ENCODE measurements around the gene TENM4. TPM values are rescaled to one million over a fixed set of nuclear protein-coding genes. Genes with fewer than 3 reads are reported as not detected.

TENM4 gene
- total and polyA plus RNA-seq, 2 of the 8 experiments (the other 6 are each of a cell fraction or from before 2014, with no cell fraction given), result 3.5 to 7.2 TPM

DNA sequence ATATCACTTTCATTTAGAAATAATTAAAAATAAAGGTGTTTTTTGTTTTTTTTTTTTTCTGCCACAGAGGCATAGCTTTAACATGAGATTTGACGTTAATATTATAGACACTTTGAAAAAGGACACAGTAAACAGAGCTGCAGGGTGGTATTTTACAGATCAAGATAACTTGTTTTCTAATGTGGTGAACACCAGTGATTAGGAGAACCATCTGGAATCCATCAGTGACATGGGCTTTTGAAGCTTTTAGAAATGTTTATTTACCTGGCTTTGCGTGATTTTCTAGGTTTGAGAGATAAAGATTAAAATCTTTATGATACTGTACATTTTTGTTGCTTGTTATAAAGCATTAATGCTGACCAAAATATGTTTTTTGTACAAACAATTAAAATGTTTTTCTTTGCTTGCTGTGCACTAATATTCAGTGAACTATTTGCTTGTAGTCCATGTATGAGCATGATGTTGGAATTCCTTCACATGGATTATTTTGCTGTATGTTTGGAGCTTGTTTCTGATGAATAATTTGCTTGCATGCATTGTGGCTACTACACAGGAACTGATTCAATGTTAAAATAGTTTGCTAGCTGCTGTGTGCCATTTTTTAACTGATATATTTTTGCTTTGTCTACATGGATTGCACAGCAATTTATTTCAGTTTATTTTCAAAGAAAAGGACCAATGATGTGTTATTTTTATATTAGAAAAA is 514.0 kb downstream of the TENM4 start:
- H3K56ac ChIP-seq (replicated peaks; ENCODE audit: insufficient read length, low read depth, low read length), result no peak overlapping the region
- no peak overlapping the region for H2BK20ac ChIP-seq (ENCODE audit: low read length)
- peaks cover 8 to 22% (median 18%) of the 10 kb centered on the region in 4 experiments; a peak in 6 of 7 replicates for H3K4me1 ChIP-seq (replicated peaks in 1 of 4; ENCODE audit: control insufficient read depth in 3 of 4, insufficient read depth in 4 of 4, low read length in 3 of 4)
- H3K79me2 ChIP-seq (ENCODE audit: control insufficient read depth in 1 of 2, insufficient read depth in 2 of 2, low read length in 2 of 2), result no peaks in the 10 kb centered on the region
- no peaks in the 10 kb centered on the region for H3K9me3 ChIP-seq (ENCODE audit: insufficient read depth in 2 of 2, low read depth in 1 of 2, low read length in 1 of 2)
- FAIRE-seq, result no peak
- POLR2A ChIA-PET (ENCODE audit: partially characterized antibody), result no interaction called here
- H3K36me3 ChIP-seq (ENCODE audit: control insufficient read depth in 2 of 4, insufficient read depth in 4 of 4, low read length in 3 of 4), result no peaks in the 10 kb centered on the region
- no peak for DNase-seq (ENCODE audit: low read depth in 1 of 2, low spot score in 2 of 2)
- no peak overlapping the region for H2AK5ac ChIP-seq (ENCODE audit: low read depth, low read length)
- H3K27me3 ChIP-seq (replicated peaks in 1 of 4; ENCODE audit: control insufficient read depth in 3 of 4, extremely low read depth in 1 of 4, insufficient read depth in 3 of 4, low read length in 3 of 4), result peaks cover 22 to 46% (median 44%) of the 10 kb centered on the region in 4 experiments
- H4K5ac ChIP-seq (ENCODE audit: insufficient read length, low read depth, low read length), result no peak overlapping the region
- no peak overlapping the region for H3K4me3 ChIP-seq (ENCODE audit: extremely low read depth in 1 of 4, insufficient read depth in 2 of 4, low read depth in 3 of 4, low read length in 4 of 4)
- no peaks in the 10 kb centered on the region for H3K79me1 ChIP-seq (ENCODE audit: low read depth, low read length)
- H2BK120ac ChIP-seq (replicated peaks; ENCODE audit: low read depth, low read length), result no peak overlapping the region
- no peak overlapping the region for H3K18ac ChIP-seq (ENCODE audit: extremely low read depth, low read length)
- no peak overlapping the region for H3K14ac ChIP-seq (ENCODE audit: insufficient read length)
- no peak overlapping the region for H3K27ac ChIP-seq (ENCODE audit: low read depth, low read length)
- H2BK5ac ChIP-seq (ENCODE audit: low read depth, low read length), result no peak overlapping the region
- no peak overlapping the region for H3K4me2 ChIP-seq (ENCODE audit: insufficient read depth in 1 of 2, low read depth in 2 of 2, low read length in 2 of 2)
- H3K9ac ChIP-seq (replicated peaks in 1 of 4; ENCODE audit: extremely low read depth in 1 of 4, low read depth in 3 of 4, low read length in 3 of 4), result no peak overlapping the region
- CTCF ChIA-PET (ENCODE audit: partially characterized antibody), result interaction anchor here (0.7 to 3.1 kb wide), 4 partner anchors 31 to 211 kb away, joined by 3 to 10 read pairs (median 3); no protein-coding TSS in a partner anchor
- H3K23me2 ChIP-seq (ENCODE audit: low read depth, low read length), result no peaks in the 10 kb centered on the region
- H2AFZ ChIP-seq (ENCODE audit: low read length), result no peak overlapping the region
- 87% methylated on average over 2 of the region's 2 CpGs; no CpG with 5 or more reads in 1 of the 2 experiments for WGBS, 2 experiments (ENCODE audit: extremely low coverage in 1 of 2, insufficient coverage in 1 of 2, insufficient read length in 1 of 2, insufficient replicate concordance in 2 of 2, low coverage in 1 of 2, low lambda C conversion rate in 2 of 2, missing lambda C conversion rate in 1 of 2)
- no peak overlapping the region for H2BK15ac ChIP-seq (ENCODE audit: low read length)
- H4K8ac ChIP-seq (ENCODE audit: extremely low read depth, insufficient read depth, low read length), result no peak overlapping the region
- no peak overlapping the region for H2BK12ac ChIP-seq (ENCODE audit: low read depth, low read length)
- no peak overlapping the region for H4K91ac ChIP-seq (replicated peaks; ENCODE audit: insufficient read length, low read length)
- no peak overlapping the region for H3K4ac ChIP-seq (replicated peaks; ENCODE audit: insufficient read length, low read depth, low read length)
- H4K20me1 ChIP-seq (replicated peaks in 1 of 2; ENCODE audit: control insufficient read depth in 1 of 2, insufficient read depth in 2 of 2, low read length in 2 of 2), result peaks cover 2 to 6% of the 10 kb centered on the region in 2 experiments
- H3K23ac ChIP-seq (ENCODE audit: insufficient read length), result no peak overlapping the region
- TF ChIP-seq RXRA (IDR thresholded peaks at IDR 0.05; ENCODE audit: insufficient read depth, low read depth, low read length), result no peak
- no peak for TF ChIP-seq BRCA1 (IDR thresholded peaks at IDR 0.05; ENCODE audit: low read depth, low read length)
- TF ChIP-seq YY1 (IDR thresholded peaks at IDR 0.05; ENCODE audit: low read depth, low read length), result no peak
- TF ChIP-seq CBX8 (IDR thresholded peaks at IDR 0.05; ENCODE audit: borderline replicate concordance, low read depth, low read length), result no peak
- no peak for TF ChIP-seq POU5F1 (IDR thresholded peaks at IDR 0.05; ENCODE audit: low read depth, low read length)
- no peak for TF ChIP-seq CEBPB (IDR thresholded peaks at IDR 0.05; ENCODE audit: low read depth, low read length)
- no peak for TF ChIP-seq ZNF274 (IDR thresholded peaks at IDR 0.05; ENCODE audit: borderline replicate concordance, extremely low read depth, low read length)
- TF ChIP-seq, protein P1, sequence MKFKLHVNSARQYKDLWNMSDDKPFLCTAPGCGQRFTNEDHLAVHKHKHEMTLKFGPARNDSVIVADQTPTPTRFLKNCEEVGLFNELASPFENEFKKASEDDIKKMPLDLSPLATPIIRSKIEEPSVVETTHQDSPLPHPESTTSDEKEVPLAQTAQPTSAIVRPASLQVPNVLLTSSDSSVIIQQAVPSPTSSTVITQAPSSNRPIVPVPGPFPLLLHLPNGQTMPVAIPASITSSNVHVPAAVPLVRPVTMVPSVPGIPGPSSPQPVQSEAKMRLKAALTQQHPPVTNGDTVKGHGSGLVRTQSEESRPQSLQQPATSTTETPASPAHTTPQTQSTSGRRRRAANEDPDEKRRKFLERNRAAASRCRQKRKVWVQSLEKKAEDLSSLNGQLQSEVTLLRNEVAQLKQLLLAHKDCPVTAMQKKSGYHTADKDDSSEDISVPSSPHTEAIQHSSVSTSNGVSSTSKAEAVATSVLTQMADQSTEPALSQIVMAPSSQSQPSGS (IDR thresholded peaks at IDR 0.05; ENCODE audit: low read length), result no peak
- TF ChIP-seq BCL11A (IDR thresholded peaks at IDR 0.05; ENCODE audit: low read depth in 2 of 2, low read length in 2 of 2), result no peak
- no peak for TF ChIP-seq MAFK (IDR thresholded peaks at IDR 0.05; ENCODE audit: low read depth, low read length)
- no peak for TF ChIP-seq SP1 (IDR thresholded peaks at IDR 0.05; ENCODE audit: low read depth, low read length)
- TF ChIP-seq NANOG (IDR thresholded peaks at IDR 0.05; ENCODE audit: insufficient read depth, low read depth, low read length, poor library complexity, severe bottlenecking), result no peak
